Cardiac fibroblast (primary cell): Measurements from ENCODE around the gene GLB1L3.

ENCODE experiments used
- DNase-seq, 2 donors: peaks; one replicate each; pipeline versions ENCODE4 v3.0.0 to v3.0.0-alpha.2; 2010; ENCODE audit warnings: low read depth in 2 of 2
- H3K4me3 ChIP-seq, 2 donors: replicated peaks in 1 of 2; 1 replicate in 1 of 2; 2 replicates in 1 of 2; pipeline ENCODE4 v1.5.1; 2011; ENCODE audit warnings: low read depth in 2 of 2, low read length in 2 of 2, mild to moderate bottlenecking in 2 of 2, moderate library complexity in 1 of 2
- TF ChIP-seq, protein P1 (sequence below): IDR thresholded peaks from one replicate; pipeline ENCODE4 v1.5.1; 2011; ENCODE audit warnings: low read depth, mild to moderate bottlenecking, low read length, inconsistent platforms

The GLB1L3 gene

DNA sequence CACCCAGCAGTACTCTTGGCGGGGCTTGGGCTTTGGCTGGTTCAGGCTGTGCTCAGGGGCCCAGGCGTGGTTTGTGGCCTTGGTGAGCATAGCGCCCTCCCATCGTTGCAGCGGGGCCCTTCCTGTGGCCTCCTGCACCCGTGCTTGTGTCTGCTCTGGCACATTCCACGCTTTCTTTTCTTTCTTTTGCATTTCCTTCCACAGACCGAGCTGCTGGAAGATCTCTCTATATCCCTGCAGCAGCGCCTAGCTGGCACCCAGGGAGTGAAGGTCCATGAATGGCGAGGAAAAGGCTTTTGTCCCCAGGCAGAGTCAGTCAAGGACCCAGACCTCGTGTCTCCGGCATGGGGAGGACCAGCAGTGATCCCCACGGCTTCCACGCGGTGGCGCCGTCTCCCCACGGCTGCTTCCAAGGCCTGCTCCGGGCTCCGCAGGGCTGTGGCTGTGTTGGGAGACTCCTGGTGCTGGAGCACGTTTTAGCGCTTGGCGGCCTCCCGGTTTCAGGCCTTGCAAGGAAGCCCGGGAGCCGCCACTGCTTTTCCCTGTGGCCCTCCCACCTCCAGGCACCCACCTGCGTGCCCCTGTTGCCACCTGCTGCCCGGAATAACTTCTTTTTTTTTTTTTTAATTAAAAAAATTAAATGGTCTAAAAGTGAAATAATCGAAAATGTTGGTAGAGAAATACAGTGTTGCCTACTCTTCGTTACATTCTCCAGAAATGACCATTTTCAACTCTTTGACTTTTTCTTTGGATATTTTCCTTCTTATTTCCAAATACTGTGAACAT is 84.1 kb downstream of the GLB1L3 start:
- DNase-seq: peak; percentile 25 to 61
- TF ChIP-seq, protein P1, sequence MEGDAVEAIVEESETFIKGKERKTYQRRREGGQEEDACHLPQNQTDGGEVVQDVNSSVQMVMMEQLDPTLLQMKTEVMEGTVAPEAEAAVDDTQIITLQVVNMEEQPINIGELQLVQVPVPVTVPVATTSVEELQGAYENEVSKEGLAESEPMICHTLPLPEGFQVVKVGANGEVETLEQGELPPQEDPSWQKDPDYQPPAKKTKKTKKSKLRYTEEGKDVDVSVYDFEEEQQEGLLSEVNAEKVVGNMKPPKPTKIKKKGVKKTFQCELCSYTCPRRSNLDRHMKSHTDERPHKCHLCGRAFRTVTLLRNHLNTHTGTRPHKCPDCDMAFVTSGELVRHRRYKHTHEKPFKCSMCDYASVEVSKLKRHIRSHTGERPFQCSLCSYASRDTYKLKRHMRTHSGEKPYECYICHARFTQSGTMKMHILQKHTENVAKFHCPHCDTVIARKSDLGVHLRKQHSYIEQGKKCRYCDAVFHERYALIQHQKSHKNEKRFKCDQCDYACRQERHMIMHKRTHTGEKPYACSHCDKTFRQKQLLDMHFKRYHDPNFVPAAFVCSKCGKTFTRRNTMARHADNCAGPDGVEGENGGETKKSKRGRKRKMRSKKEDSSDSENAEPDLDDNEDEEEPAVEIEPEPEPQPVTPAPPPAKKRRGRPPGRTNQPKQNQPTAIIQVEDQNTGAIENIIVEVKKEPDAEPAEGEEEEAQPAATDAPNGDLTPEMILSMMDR: peak; percentile 26

GRCh38 chr11:134361661-134362060 is 85.5 kb downstream of the GLB1L3 start:
- H3K4me3 ChIP-seq: no peak overlapping the region
- TF ChIP-seq, protein P1: no peak
- DNase-seq: no peak

More for the DNA sequence above, 84.1 kb downstream of the GLB1L3 start:
- no peak overlapping the region for H3K4me3 ChIP-seq

GRCh38 chr11:134362192-134362901 is 86.2 kb downstream of the GLB1L3 start:
- H3K4me3 ChIP-seq: no peak overlapping the region
- TF ChIP-seq, protein P1: no peak
- DNase-seq: no peak

DNA sequence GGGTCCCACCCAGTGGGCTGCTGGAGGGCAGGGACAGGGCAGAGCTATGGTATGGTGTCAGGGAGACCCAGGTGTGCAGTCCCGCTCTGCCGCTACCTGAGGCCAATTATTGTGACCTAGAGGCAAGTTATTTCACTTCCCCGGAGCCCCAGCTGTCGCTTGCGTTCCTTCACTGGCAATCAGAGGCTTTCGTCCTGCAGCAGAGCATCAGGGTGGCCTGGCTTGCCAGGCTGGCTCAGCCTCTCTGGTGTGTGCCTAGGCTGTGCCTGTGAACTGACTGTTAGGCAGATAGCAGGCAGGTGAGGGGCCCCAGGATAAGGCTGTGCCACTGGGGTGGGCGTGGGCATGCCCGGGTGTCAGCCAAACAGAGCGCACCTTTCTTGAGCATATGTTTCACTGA is 87.0 kb downstream of the GLB1L3 start:
- no peak overlapping the region for H3K4me3 ChIP-seq
- TF ChIP-seq, protein P1: no peak
- no peak for DNase-seq

DNA sequence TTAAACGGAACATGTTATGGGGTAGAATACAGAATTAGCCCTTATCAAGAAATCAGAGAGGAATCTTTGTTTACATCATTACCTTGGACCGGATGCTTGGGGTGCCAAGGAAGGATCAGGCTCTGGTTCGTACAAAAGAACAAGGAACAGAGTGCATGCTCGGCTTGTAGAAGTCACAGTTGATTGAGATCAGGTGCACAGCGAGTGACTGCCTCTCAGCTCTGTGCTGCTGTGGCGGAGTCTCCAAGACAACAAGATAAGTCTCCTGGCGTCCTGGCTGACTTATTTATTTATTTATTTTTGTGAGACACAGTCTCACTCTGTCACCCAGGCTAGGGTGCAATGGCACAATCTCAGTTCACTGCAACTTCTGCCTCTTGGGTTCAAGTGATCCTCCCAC is 87.4 kb downstream of the GLB1L3 start:
- TF ChIP-seq, protein P1: no peak
- DNase-seq: no peak
- no peak overlapping the region for H3K4me3 ChIP-seq

- no peak for DNase-seq
- no peak overlapping the region for H3K4me3 ChIP-seq
- TF ChIP-seq, protein P1: no peak
These were observed 88.1 kb downstream of the GLB1L3 start for GRCh38 chr11:134364261-134364660.
